SK-N-DZ (cell line): Measurements from ENCODE around the gene OTOF.

Experiments
- DNase-seq: peaks from one replicate; pipeline ENCODE4 v3.0.0-alpha.2; 2015; ENCODE audit warnings: low spot score

OTOF gene

GRCh38 chr2:26500406-26500805, 22.5 kb upstream of the OTOF start:
- no peak for DNase-seq

- DNase-seq = no peak
Measured at GRCh38 chr2:26495705-26496297, 17.9 kb upstream of the OTOF start.

GRCh38 chr2:26494891-26495290, 17.0 kb upstream of the OTOF start:
- no peak for DNase-seq

- DNase-seq = no peak
Measured at GRCh38 chr2:26494199-26494598, 16.3 kb upstream of the OTOF start.

GRCh38 chr2:26493566-26493965, 15.6 kb upstream of the OTOF start:
- DNase-seq = no peak

- DNase-seq = no peak
Measured at GRCh38 chr2:26492749-26493515, 15.0 kb upstream of the OTOF start.

- no peak for DNase-seq
Measured at GRCh38 chr2:26491563-26492167, 13.7 kb upstream of the OTOF start.

GRCh38 chr2:26489213-26489850, 11.4 kb upstream of the OTOF start:
- no peak for DNase-seq

- DNase-seq = no peak
Measured at GRCh38 chr2:26488463-26489212, 10.7 kb upstream of the OTOF start.

- DNase-seq = no peak
Measured at GRCh38 chr2:26487192-26487591, 9.3 kb upstream of the OTOF start.

GRCh38 chr2:26486789-26487188, 8.9 kb upstream of the OTOF start:
- DNase-seq = no peak

- no peak for DNase-seq
Measured at GRCh38 chr2:26485725-26486418, 7.9 kb upstream of the OTOF start.

- DNase-seq = no peak
Measured at GRCh38 chr2:26485099-26485498, 7.2 kb upstream of the OTOF start.

GRCh38 chr2:26484579-26484978, 6.7 kb upstream of the OTOF start:
- no peak for DNase-seq

- no peak for DNase-seq
Measured at GRCh38 chr2:26483957-26484565, 6.1 kb upstream of the OTOF start.

GRCh38 chr2:26483516-26483915, 5.6 kb upstream of the OTOF start:
- no peak for DNase-seq

GRCh38 chr2:26483027-26483326, 5.1 kb upstream of the OTOF start:
- DNase-seq = no peak

GRCh38 chr2:26482211-26483026, 4.5 kb upstream of the OTOF start:
- DNase-seq = no peak

GRCh38 chr2:26481706-26482105, 3.8 kb upstream of the OTOF start:
- DNase-seq = no peak
